Endothelial cell of umbilical vein (primary cell): Measurements from ENCODE around the gene NAPA. TPM values are rescaled to one million over a fixed set of nuclear protein-coding genes. Genes with fewer than 3 reads are reported as not detected.

Experiments used
- BruUV-seq: library from RNA; stranded (reverse); fragments of 400-500 nt; replicated peaks from 2 replicates; lab custom pipeline; 2021; lab: Mats Ljungman, UMichigan
- CTCF ChIA-PET: fragments of 300-600, 350-600 bp; sonication (Branson Sonifier 250); formaldehyde crosslinking; loops from one replicate; lab custom pipeline; 2021; ENCODE audit warnings: antibody characterized with exemption, inconsistent platforms; lab: Charles Lee
- POLR2A ChIA-PET: fragments of 300-600, 350-600 bp; sonication (Branson Sonifier 250); formaldehyde crosslinking; loops from one replicate; lab custom pipeline; 2021; ENCODE audit warnings: antibody characterized with exemption, inconsistent platforms; lab: Charles Lee
- DNase-seq: peaks from one replicate; pipeline ENCODE4 v3.0.0-alpha.2; 2011; ENCODE audit warnings: low read depth, low spot score
- FAIRE-seq: peaks from 2 replicates; lab custom pipeline; 2011; peaks lifted over from hg19 to GRCh38; lab: Jason Lieb, UNC
- H2AFZ ChIP-seq: 2 replicates; pipeline ENCODE4 v1.6.0; 2012; ENCODE audit warnings: low read depth, low read length, control low read depth, inconsistent platforms
- H3K27ac ChIP-seq: 2 replicates; pipeline ENCODE4 v1.5.1; 2011; ENCODE audit warnings: low read depth, mild to moderate bottlenecking, control low read depth, low read length, moderate library complexity; ENCODE audit not compliant: insufficient read depth
- H3K27me3 ChIP-seq, 2 experiments: 2 replicates each; pipeline versions ENCODE4 v1.6.0 to v1.6.1; 2011; ENCODE audit warnings: low read length in 2 of 2, mixed read lengths in 1 of 2; ENCODE audit not compliant: control insufficient read depth in 2 of 2, insufficient read depth in 2 of 2
- H3K36me3 ChIP-seq, 2 experiments: 2 replicates in 1 of 2; 3 replicates in 1 of 2; pipeline ENCODE4 v1.5.1; 2011; ENCODE audit warnings: low read length in 2 of 2, mild to moderate bottlenecking in 1 of 2, moderate library complexity in 1 of 2; ENCODE audit not compliant: control insufficient read depth in 2 of 2, insufficient read depth in 2 of 2; ENCODE audit errors: extremely low read depth in 1 of 2
- H3K4me1 ChIP-seq: 3 replicates; pipeline ENCODE4 v1.5.1; 2011; ENCODE audit warnings: mild to moderate bottlenecking, low read length; ENCODE audit not compliant: control insufficient read depth, insufficient read depth; ENCODE audit errors: extremely low read depth
- H3K4me2 ChIP-seq: 2 replicates; pipeline ENCODE4 v1.6.1; 2011; ENCODE audit warnings: low read length, control low read depth, mixed read lengths; ENCODE audit not compliant: insufficient read depth
- H3K4me3 ChIP-seq, 3 experiments: fragments of 200-600 bp in 1 of 3; sonication (generic), shearing (Covaris generic) in 1 of 3; replicated peaks in 1 of 3; 2 replicates each; pipeline ENCODE4 v1.5.1; 2011 to 2016; ENCODE audit warnings: control low read depth in 3 of 3, low read length in 3 of 3, mild to moderate bottlenecking in 2 of 3, inconsistent platforms in 1 of 3, low read depth in 1 of 3, moderate library complexity in 1 of 3; ENCODE audit not compliant: insufficient read depth in 1 of 3
- H3K79me2 ChIP-seq: 2 replicates; pipeline ENCODE4 v1.6.0; 2012; ENCODE audit warnings: low read length, inconsistent platforms; ENCODE audit not compliant: control insufficient read depth, insufficient read depth
- H3K9ac ChIP-seq: replicated peaks from 2 replicates; pipeline ENCODE3; 2011; ENCODE audit warnings: low read length, control low read depth; ENCODE audit not compliant: insufficient read depth; ENCODE audit errors: extremely low read depth
- H3K9me1 ChIP-seq: replicated peaks from 3 replicates; pipeline ENCODE4 v1.6.0; 2011; ENCODE audit warnings: mild to moderate bottlenecking, low read length; ENCODE audit not compliant: control insufficient read depth, insufficient read depth; ENCODE audit errors: extremely low read depth
- H3K9me3 ChIP-seq: replicated peaks from 2 replicates; pipeline ENCODE4 v1.5.1; 2012; ENCODE audit warnings: low read length, inconsistent platforms; ENCODE audit not compliant: control insufficient read depth, insufficient read depth
- H4K20me1 ChIP-seq: replicated peaks from 2 replicates; pipeline ENCODE3; 2011; ENCODE audit warnings: mild to moderate bottlenecking, low read length; ENCODE audit not compliant: control insufficient read depth, insufficient read depth; ENCODE audit errors: extremely low read depth
- CTCF ChIP-seq, 2 donors: IDR thresholded peaks; 1 replicate in 1 of 2; 2 replicates in 1 of 2; pipeline ENCODE4 v1.5.1; 2011; ENCODE audit warnings: low read length in 2 of 2, mild to moderate bottlenecking in 2 of 2, moderate library complexity in 2 of 2, control low read depth in 1 of 2, inconsistent platforms in 1 of 2, low read depth in 1 of 2; ENCODE audit not compliant: insufficient read depth in 1 of 2; ENCODE audit errors: extremely low read depth in 1 of 2
- EZH2 ChIP-seq: IDR thresholded peaks from 2 replicates; pipeline ENCODE4 v1.6.1; 2012; ENCODE audit warnings: borderline replicate concordance, low read depth, mild to moderate bottlenecking, moderate library complexity, low read length, inconsistent platforms; ENCODE audit not compliant: severe bottlenecking
- FOS ChIP-seq: IDR thresholded peaks from 2 replicates; pipeline ENCODE4 v1.6.1; 2011; ENCODE audit warnings: mild to moderate bottlenecking, low read length, moderate library complexity, borderline replicate concordance; ENCODE audit not compliant: insufficient read depth
- GATA2 ChIP-seq: IDR thresholded peaks from 2 replicates; pipeline ENCODE4 v1.7.0; 2011; ENCODE audit warnings: low read depth, mild to moderate bottlenecking, moderate library complexity, mixed read lengths, low read length; ENCODE audit not compliant: insufficient read length, insufficient read depth
- JUN ChIP-seq: IDR thresholded peaks from 2 replicates; pipeline ENCODE4 v1.6.1; 2011; ENCODE audit warnings: borderline replicate concordance, low read depth; ENCODE audit not compliant: insufficient read length, insufficient read depth
- MAX ChIP-seq: IDR thresholded peaks from 2 replicates; pipeline ENCODE4 v1.6.1; 2011; ENCODE audit not compliant: insufficient read depth, insufficient read length
- MYC ChIP-seq: IDR thresholded peaks from one replicate; pipeline ENCODE4 v1.6.1; 2011; ENCODE audit warnings: mild to moderate bottlenecking, low read depth, low read length
- POLR2A ChIP-seq: IDR thresholded peaks from 2 replicates; pipeline ENCODE4 v1.6.1; 2012; ENCODE audit warnings: low read depth, mild to moderate bottlenecking, control low read depth, low read length
- POLR2AphosphoS5 ChIP-seq: IDR thresholded peaks from 2 replicates; pipeline ENCODE4 v1.6.1; 2012; ENCODE audit warnings: low read depth, mild to moderate bottlenecking, control low read depth, low read length, moderate library complexity; ENCODE audit not compliant: insufficient read depth
- dilution Hi-C: fragments of 300-500 bp; cut with MboI; formaldehyde crosslinking; loops from one replicate; pipeline ENCODE4 v1.15.0; 2019; ENCODE audit warnings: low sequenced_read_pairs; ENCODE audit not compliant: extremely low pct_ligation_motif_present
- intact Hi-C: fragments of 100-400 bp; cut with micrococcal nuclease; formaldehyde crosslinking; loops from one replicate; pipeline ENCODE4 v1.10.0; 2022
- polyA plus RNA-seq, 4 experiments: library from polyadenylated mRNA; depleted of rRNA in 3 of 4; stranded (reverse) in 3 of 4; unstranded in 1 of 4; fragments of >200 nt; gene quantifications; 2 replicates each; pipeline versions ENCODE4 v1.2.1 to v1.2.3, GENCODE V29; 2011 to 2012; ENCODE audit warnings: missing spikeins in 1 of 4
- total RNA-seq: library from RNA; stranded (reverse); gene quantifications from 2 replicates; pipeline ENCODE4 v1.2.3, GENCODE V29; 2021

NAPA gene
- total and polyA plus RNA-seq, 2 donors (not counting 3 experiments of a cell fraction or from before 2014, with no cell fraction given), result 107 to 154 TPM

- dilution Hi-C loops, result no loop called here
- intact Hi-C loops, result loop anchor here (5.0 kb wide), 1 partner anchor 54 kb away; no protein-coding TSS in a partner anchor
- H3K4me3 ChIP-seq, result no peak overlapping the region
- H3K36me3 ChIP-seq, result peaks cover 0 to 3% of the 10 kb centered on the region in 2 experiments
- DNase-seq, result no peak
- H3K9me3 ChIP-seq, result no peaks in the 10 kb centered on the region
- no peak overlapping the region for H3K9ac ChIP-seq
- CTCF ChIA-PET, result interaction anchor here (1.1 kb wide), 1 partner anchor 231 kb away, joined by 6 read pairs; the partner anchor contains the start of gene EHD2
- no peaks in the 10 kb centered on the region for H3K9me1 ChIP-seq
- TF ChIP-seq MYC, result no peak
- TF ChIP-seq EZH2, result no peak
- TF ChIP-seq MAX, result no peak
- TF ChIP-seq POLR2A, result no peak
- no peak for TF ChIP-seq JUN
- no peak for TF ChIP-seq POLR2AphosphoS5
- BruUV-seq, result no TSS peak
- H3K27me3 ChIP-seq, result no peaks in the 10 kb centered on the region
- POLR2A ChIA-PET, result no interaction called here
- peaks cover 3% of the 10 kb centered on the region for H3K4me1 ChIP-seq
- H2AFZ ChIP-seq, result no peak overlapping the region
- no peak overlapping the region for H3K27ac ChIP-seq
- no peak for FAIRE-seq
- no peaks in the 10 kb centered on the region for H4K20me1 ChIP-seq
- H3K79me2 ChIP-seq, result no peaks in the 10 kb centered on the region
- no peak overlapping the region for H3K4me2 ChIP-seq
These were observed 33.3 kb downstream of the NAPA start for GRCh38 chr19:47481460-47482052.

GRCh38 chr19:47480658-47481057, 34.2 kb downstream of the NAPA start:
- Histone ChIP-seq H3K9ac (no peak overlapping the region), H3K4me3 (no peak overlapping the region), H3K79me2 (no peaks in the 10 kb centered on the region), H3K27ac (no peak overlapping the region), H3K36me3 (peaks cover 0 to 3% of the 10 kb centered on the region in 2 experiments), H3K4me1 (peaks cover 3% of the 10 kb centered on the region), H4K20me1 (no peaks in the 10 kb centered on the region), H3K27me3 (no peaks in the 10 kb centered on the region), H3K9me3 (no peaks in the 10 kb centered on the region), H3K4me2 (no peak overlapping the region), H2AFZ (no peak overlapping the region), H3K9me1 (no peaks in the 10 kb centered on the region)
- TF ChIP-seq MYC (no peak), POLR2AphosphoS5 (no peak), GATA2 (no peak), EZH2 (no peak), JUN (no peak), CTCF (IDR thresholded peaks at IDR 0.05; ENCODE audit: extremely low read depth in 1 of 2, insufficient read depth in 1 of 2, low read depth in 1 of 2, low read length in 2 of 2) (no peak), MAX (no peak), FOS (no peak), POLR2A (no peak)
- dilution Hi-C loops (no loop called here), intact Hi-C loops (loop anchor here (5.0 kb wide), 1 partner anchor 53 kb away; no protein-coding TSS in a partner anchor)
- no TSS peak for BruUV-seq
- DNase-seq, result no peak
- POLR2A ChIA-PET, result no interaction called here
- no peak for FAIRE-seq
- CTCF ChIA-PET, result no interaction called here
